Measurements from ENCODE around the gene ZNHIT6. TPM values are rescaled to one million over a fixed set of nuclear protein-coding genes. Genes with fewer than 3 reads are reported as not detected.

Gene ZNHIT6
- total RNA-seq, 1 experiment from 2014 or later, result 14.3 TPM

- no peak for TF ChIP-seq FOXP4 (CRISPR knock-in tag; IDR thresholded peaks at IDR 0.05)
- no peak for TF ChIP-seq JUN (CRISPR knock-in tag; IDR thresholded peaks at IDR 0.05)
- TF ChIP-seq ETV6 (CRISPR knock-in tag; IDR thresholded peaks at IDR 0.05), result no peak
- TF ChIP-seq ATF3 (CRISPR knock-in tag; conservative IDR thresholded peaks at IDR 0.05), result no peak
- no peak for TF ChIP-seq ATF2 (CRISPR knock-in tag; IDR thresholded peaks at IDR 0.05; ENCODE audit: borderline replicate concordance, low read depth)
- TF ChIP-seq PRDM15 (CRISPR knock-in tag; IDR thresholded peaks at IDR 0.05), result no peak
- TF ChIP-seq ZNF138 (CRISPR knock-in tag; conservative IDR thresholded peaks at IDR 0.05), result no peak
- TF ChIP-seq PRRX2 (CRISPR knock-in tag; IDR thresholded peaks at IDR 0.05), result no peak
- no peak for TF ChIP-seq ERG (CRISPR knock-in tag; IDR thresholded peaks at IDR 0.05)
- no peak for TF ChIP-seq CBFB (CRISPR knock-in tag; IDR thresholded peaks at IDR 0.05; ENCODE audit: low read depth)
Observed at GRCh38 chr1:85656948-85657347, 51.3 kb downstream of the ZNHIT6 start (continued).

GRCh38 chr1:85656256-85656655 lies 52.0 kb downstream of the ZNHIT6 start:
- Mint-ChIP-seq H3K4me1 (no peaks in the 10 kb centered on the region), H3K27ac (no peak overlapping the region; the same call in 1 of the 2 replicates), H3K27me3 (ENCODE audit: low read depth) (no peaks in the 10 kb centered on the region), H3K36me3 (peaks cover 9% of the 10 kb centered on the region), H3K4me3 (no peak overlapping the region), H3K9me3 (no peaks in the 10 kb centered on the region)
- ChIA-PET POLR2A (no interaction called here), CTCF (no interaction called here)
- DNase-seq (ENCODE audit: low spot score) (no peak), ATAC-seq (no peak)
- TF ChIP-seq MLX (CRISPR knock-in tag; IDR thresholded peaks at IDR 0.05) (no peak), STAT6 (CRISPR knock-in tag; conservative IDR thresholded peaks at IDR 0.05; ENCODE audit: low read depth) (no peak)

All from WTC11 (cell line).